Endothelial cell of umbilical vein (primary cell): ENCODE results near the gene ACKR3. TPM values are rescaled to one million over a fixed set of nuclear protein-coding genes. Genes with fewer than 3 reads are reported as not detected.

Experiments used
- BruUV-seq: library from RNA; stranded (reverse); fragments of 400-500 nt; replicated peaks from 2 replicates; lab custom pipeline; 2021; lab: Mats Ljungman, UMichigan
- CTCF ChIA-PET: fragments of 300-600, 350-600 bp; sonication (Branson Sonifier 250); formaldehyde crosslinking; loops from one replicate; lab custom pipeline; 2021; ENCODE audit warnings: antibody characterized with exemption, inconsistent platforms; lab: Charles Lee
- POLR2A ChIA-PET: fragments of 300-600, 350-600 bp; sonication (Branson Sonifier 250); formaldehyde crosslinking; loops from one replicate; lab custom pipeline; 2021; ENCODE audit warnings: antibody characterized with exemption, inconsistent platforms; lab: Charles Lee
- DNase-seq: peaks from one replicate; pipeline ENCODE4 v3.0.0-alpha.2; 2011; ENCODE audit warnings: low read depth, low spot score
- FAIRE-seq: peaks from 2 replicates; lab custom pipeline; 2011; peaks lifted over from hg19 to GRCh38; lab: Jason Lieb, UNC
- H2AFZ ChIP-seq: 2 replicates; pipeline ENCODE4 v1.6.0; 2012; ENCODE audit warnings: low read depth, low read length, control low read depth, inconsistent platforms
- H3K27ac ChIP-seq: 2 replicates; pipeline ENCODE4 v1.5.1; 2011; ENCODE audit warnings: low read depth, mild to moderate bottlenecking, control low read depth, low read length, moderate library complexity; ENCODE audit not compliant: insufficient read depth
- H3K27me3 ChIP-seq, 2 experiments: 2 replicates each; pipeline versions ENCODE4 v1.6.0 to v1.6.1; 2011; ENCODE audit warnings: low read length in 2 of 2, mixed read lengths in 1 of 2; ENCODE audit not compliant: control insufficient read depth in 2 of 2, insufficient read depth in 2 of 2
- H3K36me3 ChIP-seq, 2 experiments: 2 replicates in 1 of 2; 3 replicates in 1 of 2; pipeline ENCODE4 v1.5.1; 2011; ENCODE audit warnings: low read length in 2 of 2, mild to moderate bottlenecking in 1 of 2, moderate library complexity in 1 of 2; ENCODE audit not compliant: control insufficient read depth in 2 of 2, insufficient read depth in 2 of 2; ENCODE audit errors: extremely low read depth in 1 of 2
- H3K4me1 ChIP-seq: 3 replicates; pipeline ENCODE4 v1.5.1; 2011; ENCODE audit warnings: mild to moderate bottlenecking, low read length; ENCODE audit not compliant: control insufficient read depth, insufficient read depth; ENCODE audit errors: extremely low read depth
- H3K4me2 ChIP-seq: 2 replicates; pipeline ENCODE4 v1.6.1; 2011; ENCODE audit warnings: low read length, control low read depth, mixed read lengths; ENCODE audit not compliant: insufficient read depth
- H3K4me3 ChIP-seq, 3 experiments: fragments of 200-600 bp in 1 of 3; sonication (generic), shearing (Covaris generic) in 1 of 3; replicated peaks in 1 of 3; 2 replicates each; pipeline ENCODE4 v1.5.1; 2011 to 2016; ENCODE audit warnings: control low read depth in 3 of 3, low read length in 3 of 3, mild to moderate bottlenecking in 2 of 3, inconsistent platforms in 1 of 3, low read depth in 1 of 3, moderate library complexity in 1 of 3; ENCODE audit not compliant: insufficient read depth in 1 of 3
- H3K79me2 ChIP-seq: 2 replicates; pipeline ENCODE4 v1.6.0; 2012; ENCODE audit warnings: low read length, inconsistent platforms; ENCODE audit not compliant: control insufficient read depth, insufficient read depth
- H3K9ac ChIP-seq: replicated peaks from 2 replicates; pipeline ENCODE3; 2011; ENCODE audit warnings: low read length, control low read depth; ENCODE audit not compliant: insufficient read depth; ENCODE audit errors: extremely low read depth
- H3K9me1 ChIP-seq: replicated peaks from 3 replicates; pipeline ENCODE4 v1.6.0; 2011; ENCODE audit warnings: mild to moderate bottlenecking, low read length; ENCODE audit not compliant: control insufficient read depth, insufficient read depth; ENCODE audit errors: extremely low read depth
- H3K9me3 ChIP-seq: replicated peaks from 2 replicates; pipeline ENCODE4 v1.5.1; 2012; ENCODE audit warnings: low read length, inconsistent platforms; ENCODE audit not compliant: control insufficient read depth, insufficient read depth
- H4K20me1 ChIP-seq: replicated peaks from 2 replicates; pipeline ENCODE3; 2011; ENCODE audit warnings: mild to moderate bottlenecking, low read length; ENCODE audit not compliant: control insufficient read depth, insufficient read depth; ENCODE audit errors: extremely low read depth
- CTCF ChIP-seq, 2 donors: IDR thresholded peaks; 1 replicate in 1 of 2; 2 replicates in 1 of 2; pipeline ENCODE4 v1.5.1; 2011; ENCODE audit warnings: low read length in 2 of 2, mild to moderate bottlenecking in 2 of 2, moderate library complexity in 2 of 2, control low read depth in 1 of 2, inconsistent platforms in 1 of 2, low read depth in 1 of 2; ENCODE audit not compliant: insufficient read depth in 1 of 2; ENCODE audit errors: extremely low read depth in 1 of 2
- EZH2 ChIP-seq: IDR thresholded peaks from 2 replicates; pipeline ENCODE4 v1.6.1; 2012; ENCODE audit warnings: borderline replicate concordance, low read depth, mild to moderate bottlenecking, moderate library complexity, low read length, inconsistent platforms; ENCODE audit not compliant: severe bottlenecking
- FOS ChIP-seq: IDR thresholded peaks from 2 replicates; pipeline ENCODE4 v1.6.1; 2011; ENCODE audit warnings: mild to moderate bottlenecking, low read length, moderate library complexity, borderline replicate concordance; ENCODE audit not compliant: insufficient read depth
- GATA2 ChIP-seq: IDR thresholded peaks from 2 replicates; pipeline ENCODE4 v1.7.0; 2011; ENCODE audit warnings: low read depth, mild to moderate bottlenecking, moderate library complexity, mixed read lengths, low read length; ENCODE audit not compliant: insufficient read length, insufficient read depth
- JUN ChIP-seq: IDR thresholded peaks from 2 replicates; pipeline ENCODE4 v1.6.1; 2011; ENCODE audit warnings: borderline replicate concordance, low read depth; ENCODE audit not compliant: insufficient read length, insufficient read depth
- MAX ChIP-seq: IDR thresholded peaks from 2 replicates; pipeline ENCODE4 v1.6.1; 2011; ENCODE audit not compliant: insufficient read depth, insufficient read length
- MYC ChIP-seq: IDR thresholded peaks from one replicate; pipeline ENCODE4 v1.6.1; 2011; ENCODE audit warnings: mild to moderate bottlenecking, low read depth, low read length
- POLR2A ChIP-seq: IDR thresholded peaks from 2 replicates; pipeline ENCODE4 v1.6.1; 2012; ENCODE audit warnings: low read depth, mild to moderate bottlenecking, control low read depth, low read length
- dilution Hi-C: fragments of 300-500 bp; cut with MboI; formaldehyde crosslinking; loops from one replicate; pipeline ENCODE4 v1.15.0; 2019; ENCODE audit warnings: low sequenced_read_pairs; ENCODE audit not compliant: extremely low pct_ligation_motif_present
- intact Hi-C: fragments of 100-400 bp; cut with micrococcal nuclease; formaldehyde crosslinking; loops from one replicate; pipeline ENCODE4 v1.10.0; 2022
- polyA plus RNA-seq, 4 experiments: library from polyadenylated mRNA; depleted of rRNA in 3 of 4; stranded (reverse) in 3 of 4; unstranded in 1 of 4; fragments of >200 nt; gene quantifications; 2 replicates each; pipeline versions ENCODE4 v1.2.1 to v1.2.3, GENCODE V29; 2011 to 2012; ENCODE audit warnings: missing spikeins in 1 of 4
- total RNA-seq: library from RNA; stranded (reverse); gene quantifications from 2 replicates; pipeline ENCODE4 v1.2.3, GENCODE V29; 2021

Gene ACKR3
- total and polyA plus RNA-seq, 2 donors (not counting 3 experiments of a cell fraction or from before 2014, with no cell fraction given): 31.1 to 428 TPM

- H3K4me1 ChIP-seq: no peaks in the 10 kb centered on the region
- no peaks in the 10 kb centered on the region for H3K9me3 ChIP-seq
- H2AFZ ChIP-seq: no peak overlapping the region
- no peak overlapping the region for H3K27ac ChIP-seq
- dilution Hi-C loops: no loop called here
- H3K9ac ChIP-seq: no peak overlapping the region
- DNase-seq (no peak), FAIRE-seq (no peak)
- H4K20me1 ChIP-seq: no peaks in the 10 kb centered on the region
- peaks cover 0 to 2% of the 10 kb centered on the region in 2 experiments for H3K27me3 ChIP-seq
- no peak for TF ChIP-seq CTCF (IDR thresholded peaks at IDR 0.05; ENCODE audit: extremely low read depth in 1 of 2, insufficient read depth in 1 of 2, low read depth in 1 of 2, low read length in 2 of 2)
- TF ChIP-seq MYC: no peak
- TF ChIP-seq POLR2A: no peak
- TF ChIP-seq GATA2: no peak
- no peak for TF ChIP-seq JUN
- no peak for TF ChIP-seq EZH2
- no peak for TF ChIP-seq FOS
- no peak for TF ChIP-seq MAX
- intact Hi-C loops: no loop called here
- H3K9me1 ChIP-seq: no peaks in the 10 kb centered on the region
- H3K4me3 ChIP-seq: no peak overlapping the region
- H3K36me3 ChIP-seq: no peaks in the 10 kb centered on the region
- POLR2A ChIA-PET: no interaction called here
- no peak overlapping the region for H3K4me2 ChIP-seq
- no TSS peak for BruUV-seq
- H3K79me2 ChIP-seq: no peaks in the 10 kb centered on the region
- CTCF ChIA-PET: no interaction called here
Measured at GRCh38 chr2:236593531-236593930, 23.9 kb downstream of the ACKR3 start.
